Lung microvascular endothelial cell (primary cell): ENCODE data around the gene FBLN2. TPM values are rescaled to one million over a fixed set of nuclear protein-coding genes. Genes with fewer than 3 reads are reported as not detected.

ENCODE experiments used
- DNase-seq, 2 donors: peaks; one replicate each; pipeline versions ENCODE4 v3.0.0 to v3.0.0-alpha.2; 2010; ENCODE audit warnings: low read depth in 2 of 2
- total RNA-seq: library from RNA; depleted of rRNA; stranded (reverse); fragments of >200 nt; gene quantifications from 2 replicates; pipeline ENCODE4 v1.2.1, GENCODE V29; 2014

Gene FBLN2
- total RNA-seq, 1 donor from 2014 or later, result 10.9 TPM

GRCh38 chr3:13566769-13567310 lies 17.9 kb downstream of the FBLN2 start:
- DNase-seq, result no peak

DNA sequence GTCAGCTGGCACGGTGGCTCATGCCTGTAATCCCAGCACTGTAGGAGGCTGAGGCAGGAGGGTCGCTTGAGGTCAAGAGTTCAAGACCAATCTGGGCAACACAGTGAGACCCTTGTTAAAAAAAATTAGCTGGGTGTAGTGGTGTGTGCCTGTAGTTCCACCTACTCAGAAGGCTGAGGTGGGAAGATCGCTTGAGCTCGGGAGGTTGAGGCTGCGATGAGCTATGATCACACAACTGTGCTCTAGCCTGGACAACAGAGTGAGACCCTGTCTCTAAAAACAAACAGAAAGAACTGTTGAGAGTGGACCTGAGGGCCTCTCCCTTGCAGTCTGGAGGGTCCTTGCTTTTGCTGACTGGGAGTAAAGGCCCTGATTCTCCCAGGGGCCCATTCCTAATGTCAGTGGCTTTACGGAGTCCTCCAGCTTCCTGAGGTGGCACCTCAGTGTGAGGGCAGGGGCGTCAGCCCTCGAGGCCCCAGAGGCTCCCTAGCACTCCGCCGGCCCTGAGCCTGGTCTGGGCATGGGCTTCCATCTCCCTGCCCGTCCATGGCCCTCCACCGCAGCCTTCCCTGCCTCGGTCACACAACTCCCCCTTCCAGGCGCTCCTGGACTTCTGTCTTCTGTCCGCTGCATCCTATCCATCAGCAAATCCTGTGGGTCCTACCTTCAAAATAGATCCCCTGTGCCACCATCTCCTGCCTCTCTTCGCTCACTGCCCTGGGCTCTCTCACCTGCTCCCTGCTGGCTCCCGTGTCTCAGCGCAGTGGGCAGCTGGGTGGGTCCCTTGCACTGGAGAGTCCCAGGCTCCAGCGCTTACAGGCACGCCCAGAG lies 19.0 kb downstream of the FBLN2 start:
- DNase-seq, result no peak

GRCh38 chr3:13568515-13569028 lies 19.6 kb downstream of the FBLN2 start:
- no peak for DNase-seq

- DNase-seq, result no peak
Measured at GRCh38 chr3:13569201-13569600, 20.3 kb downstream of the FBLN2 start.

GRCh38 chr3:13569641-13570390 lies 20.9 kb downstream of the FBLN2 start:
- DNase-seq, result no peak

DNA sequence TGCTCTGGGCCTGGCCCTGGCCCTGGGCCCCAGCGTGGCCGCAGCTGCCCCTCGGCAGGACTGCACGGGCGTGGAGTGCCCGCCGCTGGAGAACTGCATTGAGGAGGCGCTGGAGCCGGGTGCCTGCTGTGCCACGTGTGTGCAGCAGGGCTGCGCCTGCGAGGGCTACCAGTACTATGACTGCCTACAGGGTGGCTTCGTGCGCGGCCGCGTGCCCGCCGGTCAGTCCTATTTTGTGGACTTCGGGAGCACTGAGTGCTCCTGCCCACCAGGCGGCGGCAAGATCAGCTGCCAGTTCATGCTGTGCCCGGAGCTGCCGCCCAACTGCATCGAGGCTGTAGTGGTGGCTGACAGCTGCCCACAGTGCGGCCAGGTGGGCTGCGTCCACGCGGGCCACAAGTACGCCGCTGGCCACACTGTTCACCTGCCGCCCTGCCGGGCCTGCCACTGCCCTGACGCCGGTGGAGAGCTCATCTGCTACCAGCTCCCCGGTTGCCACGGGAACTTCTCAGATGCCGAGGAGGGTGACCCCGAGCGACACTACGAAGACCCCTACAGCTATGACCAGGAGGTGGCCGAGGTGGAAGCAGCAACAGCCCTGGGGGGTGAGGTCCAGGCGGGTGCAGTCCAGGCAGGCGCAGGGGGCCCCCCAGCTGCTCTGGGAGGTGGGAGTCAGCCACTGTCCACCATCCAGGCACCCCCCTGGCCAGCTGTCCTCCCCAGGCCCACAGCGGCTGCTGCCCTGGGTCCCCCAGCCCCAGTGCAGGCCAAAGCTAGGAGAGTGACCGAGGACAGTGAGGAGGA lies 21.7 kb downstream of the FBLN2 start:
- no peak for DNase-seq

DNA sequence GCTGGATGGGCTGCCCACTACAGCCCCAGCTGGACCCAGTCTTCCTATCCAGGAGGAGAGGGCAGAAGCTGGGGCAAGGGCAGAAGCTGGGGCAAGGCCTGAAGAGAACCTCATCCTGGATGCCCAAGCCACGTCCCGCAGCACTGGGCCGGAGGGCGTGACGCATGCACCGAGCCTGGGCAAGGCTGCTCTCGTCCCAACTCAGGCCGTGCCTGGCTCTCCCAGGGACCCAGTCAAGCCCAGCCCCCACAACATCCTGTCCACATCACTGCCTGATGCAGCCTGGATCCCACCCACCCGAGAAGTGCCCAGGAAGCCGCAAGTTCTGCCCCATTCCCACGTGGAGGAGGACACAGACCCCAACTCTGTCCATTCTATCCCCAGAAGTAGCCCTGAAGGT lies 22.3 kb downstream of the FBLN2 start:
- no peak for DNase-seq

GRCh38 chr3:13571831-13572750 lies 23.2 kb downstream of the FBLN2 start:
- DNase-seq, result no peak

GRCh38 chr3:13572926-13573623 lies 24.1 kb downstream of the FBLN2 start:
- DNase-seq, result no peak

DNA sequence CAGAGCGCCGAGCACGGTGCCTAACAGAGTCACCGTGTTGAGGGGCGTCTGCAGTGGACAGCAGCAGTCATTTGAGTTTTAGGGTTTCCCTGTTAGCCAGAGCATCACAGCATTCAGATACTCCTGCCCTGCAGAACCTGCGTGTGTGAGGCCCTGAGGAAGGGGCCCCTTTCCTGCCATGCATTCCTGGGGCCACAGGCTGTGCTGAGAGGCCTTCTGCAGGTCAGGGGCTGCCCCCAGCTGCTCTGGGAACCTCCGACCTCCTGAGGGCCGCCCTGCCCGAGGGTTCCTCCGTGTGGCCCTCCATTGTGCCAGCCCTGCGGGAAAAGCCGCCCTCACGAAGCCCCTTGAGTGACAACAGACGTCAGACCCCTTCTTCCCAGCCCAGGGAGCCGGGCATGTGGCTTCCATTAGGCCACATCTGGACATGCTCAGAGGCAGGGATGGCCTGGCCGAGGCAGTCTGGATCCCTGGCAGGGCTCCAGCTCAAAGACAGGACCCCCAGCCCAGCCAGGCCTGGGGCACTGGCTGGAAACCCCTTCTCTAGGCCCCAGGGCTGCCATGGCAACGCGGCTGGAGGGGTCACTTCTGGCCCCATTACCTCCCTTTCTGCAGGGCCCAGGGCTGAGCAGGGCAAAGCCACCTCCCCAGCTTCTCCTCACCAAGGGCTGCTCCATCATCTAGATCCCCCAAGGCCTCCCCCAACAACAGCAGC lies 25.3 kb downstream of the FBLN2 start:
- no peak for DNase-seq

DNA sequence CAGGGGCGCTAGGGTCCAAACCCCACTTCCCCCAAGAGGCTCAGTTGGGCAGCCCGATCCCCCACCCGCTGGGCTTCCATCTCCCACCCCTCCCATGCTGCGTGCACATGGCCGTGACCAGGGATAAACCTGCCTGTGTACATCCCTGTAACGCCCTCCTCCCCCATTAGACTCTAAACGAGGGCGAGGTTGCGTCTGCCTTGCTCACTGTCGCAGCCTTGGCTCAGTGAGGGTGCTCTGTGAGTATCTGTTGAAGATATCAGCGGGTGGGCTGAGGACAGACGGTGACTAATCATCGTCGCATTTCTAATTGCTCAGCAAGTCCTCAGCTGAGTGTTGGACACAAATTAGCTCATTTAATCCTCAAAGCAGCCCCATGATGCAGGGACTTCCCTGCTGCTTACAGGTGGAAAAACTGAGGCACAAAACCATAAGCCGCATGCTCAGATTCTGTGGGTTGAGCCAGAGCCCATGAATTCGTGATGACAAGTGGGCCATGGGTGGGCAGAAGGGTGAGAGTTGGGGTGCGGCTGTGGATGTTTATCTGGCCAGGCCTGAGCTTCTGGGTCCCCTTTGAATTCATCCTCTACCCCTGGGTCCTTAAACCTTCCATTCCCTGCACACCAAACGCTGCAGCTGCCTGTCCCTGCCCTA lies 26.0 kb downstream of the FBLN2 start:
- no peak for DNase-seq

DNA sequence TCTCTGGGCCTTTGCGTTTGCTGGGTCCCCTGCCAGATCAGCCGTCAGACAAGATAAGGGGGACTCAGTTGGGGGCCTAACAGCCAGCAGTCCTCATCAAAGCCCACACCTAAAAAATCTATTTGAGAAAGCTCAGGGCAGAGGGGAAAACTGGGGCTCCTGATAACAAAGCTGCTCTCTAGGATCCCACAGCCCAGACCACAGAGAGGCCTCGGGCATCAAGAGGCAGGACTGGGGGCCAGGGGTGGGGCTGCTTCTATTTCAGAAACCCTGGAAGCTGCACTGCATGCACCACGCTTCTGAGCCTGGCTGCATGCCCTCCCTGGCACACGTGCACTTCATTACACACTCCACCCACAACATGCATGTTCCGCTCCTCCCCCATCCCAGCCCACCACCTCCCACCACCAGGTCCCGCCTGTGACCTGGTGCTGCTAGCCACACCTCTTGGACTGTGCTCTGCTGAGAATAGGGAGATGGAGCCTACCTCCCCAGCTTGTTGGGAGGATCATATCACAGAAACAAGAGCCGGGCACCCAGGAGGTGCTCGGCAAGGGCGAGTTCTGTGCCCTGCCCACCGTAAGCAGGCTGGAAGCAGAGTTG lies 26.6 kb downstream of the FBLN2 start:
- DNase-seq, result no peak

DNA sequence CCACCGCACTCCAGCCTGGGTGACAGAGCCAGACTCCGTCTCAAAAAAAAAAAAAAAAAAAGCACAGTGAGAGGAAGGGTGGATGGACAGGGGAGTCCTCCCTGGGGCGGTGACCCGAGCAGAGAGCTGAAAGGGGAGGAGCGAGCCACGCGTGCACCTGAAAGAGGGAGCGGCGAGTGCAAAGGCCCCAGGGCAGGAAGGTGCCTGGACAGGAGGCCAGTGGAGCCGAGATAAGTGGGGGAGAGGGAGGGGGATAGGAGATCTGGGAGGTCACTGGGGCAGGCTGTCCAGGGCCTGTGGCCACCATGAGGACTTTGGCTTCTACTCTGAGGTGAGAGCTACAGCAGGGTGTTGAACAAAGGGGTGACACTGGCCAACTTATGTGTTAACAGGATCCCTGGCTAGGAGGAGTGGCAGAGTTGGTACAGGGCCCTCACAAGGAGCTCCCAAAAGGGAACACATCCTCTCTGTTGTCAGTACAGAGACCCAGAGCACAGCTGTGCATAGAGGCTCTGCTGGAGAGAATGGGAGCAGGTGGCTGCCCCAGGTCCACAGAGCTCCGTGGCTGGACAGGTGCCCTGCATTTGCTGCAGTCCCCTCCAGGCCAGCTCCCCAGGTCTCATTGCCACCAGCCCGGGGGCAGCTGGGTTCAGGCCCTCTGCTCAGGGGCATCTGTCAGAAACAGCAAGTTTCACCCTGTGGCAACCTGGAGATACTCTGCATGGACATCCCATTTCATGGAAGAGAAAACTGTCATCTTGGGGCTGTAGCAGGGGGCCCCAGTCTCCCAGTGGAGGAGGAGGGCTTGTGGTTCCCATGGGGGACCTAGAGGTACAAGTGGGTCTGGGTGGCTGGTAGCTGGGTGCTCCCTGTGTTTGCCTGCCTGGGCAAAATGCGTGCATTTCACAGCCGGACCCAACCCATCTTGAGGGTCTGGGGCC lies 28.5 kb downstream of the FBLN2 start:
- no peak for DNase-seq

GRCh38 chr3:13578251-13578650 lies 29.3 kb downstream of the FBLN2 start:
- no peak for DNase-seq

DNA sequence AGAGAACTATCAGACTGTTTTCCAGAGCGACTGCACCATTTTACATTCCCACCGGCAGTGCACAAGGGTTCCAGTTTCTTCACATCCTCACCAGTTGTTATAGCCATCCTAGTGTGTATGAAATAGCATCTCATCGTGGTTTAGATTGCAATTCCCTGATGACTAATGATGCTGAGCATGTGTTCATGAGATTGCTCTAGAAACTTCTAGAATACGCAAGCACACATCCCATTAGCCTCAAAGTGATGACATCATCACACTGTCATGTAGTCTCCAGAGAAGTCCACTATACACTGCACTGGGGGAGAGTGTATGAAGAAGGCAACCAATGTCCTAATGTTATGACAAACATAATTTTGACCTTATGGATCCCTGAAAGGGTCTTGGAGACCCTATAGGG lies 30.1 kb downstream of the FBLN2 start:
- no peak for DNase-seq

DNA sequence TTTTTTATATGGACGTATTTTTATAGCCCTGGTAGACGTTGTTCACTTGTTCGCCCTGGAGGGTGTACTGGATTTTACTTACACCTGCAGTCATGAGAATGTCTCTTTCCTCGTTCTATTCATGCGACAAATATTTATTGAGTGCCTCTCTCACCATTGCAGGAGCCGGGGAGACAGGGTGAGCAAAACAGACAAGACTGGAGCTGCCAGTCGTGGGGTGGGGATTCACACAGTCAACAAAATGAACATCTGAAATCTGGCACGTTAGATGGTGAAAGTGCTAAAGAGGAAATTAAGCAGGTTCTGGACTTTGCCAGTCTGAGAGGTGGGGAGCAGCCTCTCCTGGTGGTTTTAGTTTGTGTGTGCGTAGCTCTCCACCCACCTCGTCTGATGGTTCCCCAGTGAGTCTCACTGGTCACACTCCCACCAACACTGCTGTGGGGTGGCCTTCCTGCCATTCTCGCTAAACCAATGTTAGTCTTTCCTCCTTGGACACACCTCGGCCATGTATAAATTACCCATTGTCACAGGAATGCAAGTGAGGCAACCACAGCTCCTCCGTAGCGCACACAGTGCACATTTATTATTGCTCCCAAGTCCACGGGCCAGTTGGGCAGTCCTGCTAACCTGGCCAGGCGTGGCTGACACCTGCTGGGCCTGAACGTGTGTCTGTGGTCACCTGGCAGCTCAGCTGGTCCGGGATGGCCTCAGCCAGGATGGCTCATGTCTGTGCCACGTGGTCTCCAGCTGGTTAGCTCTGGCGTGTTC lies 31.5 kb downstream of the FBLN2 start:
- no peak for DNase-seq
